DND-41 (cell line): Measurements from ENCODE around the gene RAB4B.
"Not testable (repeated sequence)": the region's sequence is repeated elsewhere in the genome, so short reads cannot be mapped to it uniquely, and the experiment has no call there.

ENCODE experiments used
- CTCF ChIP-seq: IDR thresholded peaks from 2 replicates; pipeline ENCODE4 v1.5.1; 2012; ENCODE audit warnings: borderline replicate concordance, low read length, moderate library complexity, mild to moderate bottlenecking; ENCODE audit not compliant: poor library complexity, severe bottlenecking; ENCODE audit errors: extremely low read depth
- EZH2 ChIP-seq: IDR thresholded peaks from 3 replicates; pipeline ENCODE4 v1.6.1; 2012; ENCODE audit warnings: borderline replicate concordance, low read depth, mild to moderate bottlenecking, moderate library complexity, low read length, inconsistent platforms; ENCODE audit not compliant: severe bottlenecking

GRCh38 chr19:40842997-40843652, 65.1 kb downstream of the RAB4B start:
- TF ChIP-seq CTCF, EZH2: not testable (repeated sequence)
